Caco-2 (cell line): ENCODE measurements around the gene DNMT3A. TPM values are rescaled to one million over a fixed set of nuclear protein-coding genes. Genes with fewer than 3 reads are reported as not detected.

ENCODE experiments used
- BruUV-seq: library from RNA; stranded (reverse); fragments of 400-500 nt; replicated peaks from 2 replicates; lab custom pipeline; 2021; lab: Mats Ljungman, UMichigan
- CTCF ChIA-PET: fragments of 300-600 bp; sonication (Branson Sonifier 250); formaldehyde crosslinking; loops from one replicate; lab custom pipeline; 2022; ENCODE audit warnings: antibody characterized with exemption; lab: Charles Lee
- POLR2A ChIA-PET: fragments of 300-600 bp; sonication (Branson Sonifier 250); formaldehyde crosslinking; loops from one replicate; lab custom pipeline; 2022; ENCODE audit warnings: antibody characterized with exemption; lab: Charles Lee
- DNase-seq, 2 experiments: peaks; one replicate each; pipeline versions ENCODE4 v3.0.0 to v3.0.0-alpha.2; 2020 to 2022
- H3K27me3 ChIP-seq: replicated peaks from 2 replicates; pipeline ENCODE4 v1.6.0; 2011; ENCODE audit warnings: low read length; ENCODE audit not compliant: control insufficient read depth, insufficient read depth
- H3K36me3 ChIP-seq: 2 replicates; pipeline ENCODE4 v1.5.1; 2011; ENCODE audit warnings: low read length; ENCODE audit not compliant: control insufficient read depth, insufficient read depth
- H3K4me1 ChIP-seq: fragments of 250-450 bp; sonication (Bioruptor Pico); 2 replicates; pipeline ENCODE4 v1.5.1; 2020; ENCODE audit warnings: mild to moderate bottlenecking
- H3K4me3 ChIP-seq: 2 replicates; pipeline ENCODE4 v1.5.1; 2011; ENCODE audit warnings: low read depth, mild to moderate bottlenecking, control low read depth, low read length
- H3K9me3 ChIP-seq: fragments of 250-450 bp; sonication (Bioruptor Pico); 2 replicates; pipeline ENCODE4 v1.5.1; 2020; ENCODE audit warnings: mild to moderate bottlenecking, moderate library complexity
- H3K27ac Mint-ChIP-seq: one replicate; pipeline ENCODE4 v1.8.0; 2022; ENCODE audit warnings: mixed read lengths; ENCODE audit not compliant: unreplicated experiment
- H3K27me3 Mint-ChIP-seq: one replicate; pipeline ENCODE4 v1.8.0; 2022; ENCODE audit warnings: mixed read lengths; ENCODE audit not compliant: insufficient read depth, unreplicated experiment
- H3K36me3 Mint-ChIP-seq: one replicate; pipeline ENCODE4 v1.8.0; 2022; ENCODE audit warnings: mild to moderate bottlenecking, mixed read lengths; ENCODE audit not compliant: insufficient read depth, unreplicated experiment
- H3K4me1 Mint-ChIP-seq: one replicate; pipeline ENCODE4 v1.8.0; 2022; ENCODE audit warnings: low read depth, mixed read lengths; ENCODE audit not compliant: unreplicated experiment
- H3K4me3 Mint-ChIP-seq: one replicate; pipeline ENCODE4 v1.8.0; 2022; ENCODE audit warnings: mild to moderate bottlenecking, moderate library complexity, mixed read lengths; ENCODE audit not compliant: unreplicated experiment
- H3K9me3 Mint-ChIP-seq: one replicate; pipeline ENCODE4 v1.8.0; 2022; ENCODE audit warnings: mixed read lengths; ENCODE audit not compliant: unreplicated experiment
- CTCF ChIP-seq, 2 experiments: fragments of 200-600 bp in 1 of 2; IDR thresholded peaks; 1 replicate in 1 of 2; 2 replicates in 1 of 2; pipeline versions ENCODE4 v1.5.1 to v1.8.0; 2011 to 2022; ENCODE audit warnings: antibody characterized with exemption in 1 of 2, control low read depth in 1 of 2, inconsistent platforms in 1 of 2, low read depth in 1 of 2, low read length in 1 of 2, mild to moderate bottlenecking in 1 of 2, moderate library complexity in 1 of 2; ENCODE audit not compliant: insufficient read depth in 1 of 2, severe bottlenecking in 1 of 2, unreplicated experiment in 1 of 2
- intact Hi-C: fragments of 100-400 bp; cut with micrococcal nuclease; formaldehyde crosslinking; loops from one replicate; pipeline ENCODE4 v1.10.0; 2022; ENCODE audit not compliant: unreplicated experiment
- total RNA-seq: library from RNA; stranded (reverse); gene quantifications from 2 replicates; pipeline ENCODE4 v1.2.3, GENCODE V29; 2022

The DNMT3A gene
- total RNA-seq, 1 experiment from 2014 or later = 72.2 TPM

GRCh38 chr2:25276569-25277465, 64.9 kb downstream of the DNMT3A start:
- H3K9me3 Mint-ChIP-seq = no peaks in the 10 kb centered on the region
- peaks cover 7% of the 10 kb centered on the region for H3K4me1 Mint-ChIP-seq
- peaks cover 8% of the 10 kb centered on the region for H3K36me3 Mint-ChIP-seq
- ChIA-PET CTCF (interaction anchor here (0.6 kb wide), 2 partner anchors 9 to 52 kb away, joined by 3 read pairs; no protein-coding TSS in a partner anchor), POLR2A (no interaction called here)
- H3K27me3 ChIP-seq = no peaks in the 10 kb centered on the region
- H3K27ac Mint-ChIP-seq = no peak overlapping the region
- no peak overlapping the region for H3K4me3 ChIP-seq
- H3K9me3 ChIP-seq = no peaks in the 10 kb centered on the region
- BruUV-seq = no TSS peak
- TF ChIP-seq CTCF (IDR thresholded peaks at IDR 0.05; ENCODE audit: insufficient read depth in 1 of 2, low read depth in 1 of 2, low read length in 1 of 2, severe bottlenecking in 1 of 2, unreplicated experiment in 1 of 2) = peak in 1 of 2 experiments; percentile 40
- no peaks in the 10 kb centered on the region for H3K36me3 ChIP-seq
- no peaks in the 10 kb centered on the region for H3K27me3 Mint-ChIP-seq
- intact Hi-C loops = no loop called here
- no peak overlapping the region for H3K4me3 Mint-ChIP-seq
- no peak for DNase-seq
- H3K4me1 ChIP-seq = no peaks in the 10 kb centered on the region

- H3K36me3 ChIP-seq = no peaks in the 10 kb centered on the region
- ChIA-PET POLR2A (no interaction called here), CTCF (no interaction called here)
- DNase-seq = no peak
- no peak overlapping the region for H3K4me3 ChIP-seq
- no peak for TF ChIP-seq CTCF (IDR thresholded peaks at IDR 0.05; ENCODE audit: insufficient read depth in 1 of 2, low read depth in 1 of 2, low read length in 1 of 2, severe bottlenecking in 1 of 2, unreplicated experiment in 1 of 2)
- Mint-ChIP-seq H3K36me3 (peaks cover 7% of the 10 kb centered on the region), H3K9me3 (no peaks in the 10 kb centered on the region), H3K4me3 (no peak overlapping the region), H3K4me1 (peaks cover 6% of the 10 kb centered on the region), H3K27me3 (no peaks in the 10 kb centered on the region), H3K27ac (no peak overlapping the region)
- no peaks in the 10 kb centered on the region for H3K4me1 ChIP-seq
- no peaks in the 10 kb centered on the region for H3K27me3 ChIP-seq
- H3K9me3 ChIP-seq = no peaks in the 10 kb centered on the region
- no TSS peak for BruUV-seq
- intact Hi-C loops = no loop called here
These were observed 66.2 kb downstream of the DNMT3A start for GRCh38 chr2:25275575-25275965.

GRCh38 chr2:25274868-25275574, 66.7 kb downstream of the DNMT3A start:
- POLR2A ChIA-PET = no interaction called here
- H3K36me3 Mint-ChIP-seq = peaks cover 2% of the 10 kb centered on the region
- Histone ChIP-seq H3K9me3 (no peaks in the 10 kb centered on the region), H3K36me3 (no peaks in the 10 kb centered on the region), H3K4me3 (no peak overlapping the region), H3K27me3 (no peaks in the 10 kb centered on the region), H3K4me1 (no peaks in the 10 kb centered on the region)
- BruUV-seq = no TSS peak
- DNase-seq = no peak
- peaks cover under 1% of the 10 kb centered on the region for H3K4me1 Mint-ChIP-seq
- CTCF ChIA-PET = no interaction called here
- intact Hi-C loops = no loop called here
- H3K27ac Mint-ChIP-seq = no peak overlapping the region
- no peak for TF ChIP-seq CTCF (IDR thresholded peaks at IDR 0.05; ENCODE audit: insufficient read depth in 1 of 2, low read depth in 1 of 2, low read length in 1 of 2, severe bottlenecking in 1 of 2, unreplicated experiment in 1 of 2)
- H3K4me3 Mint-ChIP-seq = no peak overlapping the region
- no peaks in the 10 kb centered on the region for H3K27me3 Mint-ChIP-seq
- no peaks in the 10 kb centered on the region for H3K9me3 Mint-ChIP-seq
